GM21825 (cell line): Measurements from ENCODE around the gene ARG2.
A peak's percentile ranks its signal among the peaks of the same experiment; 100 is the strongest.

Experiments used
- ATAC-seq: cut with Tn5 transposase; IDR thresholded peaks from one replicate; pipeline ENCODE4 v1.9.1; 2021; ENCODE audit warnings: mild to moderate bottlenecking, moderate library complexity; ENCODE audit not compliant: unreplicated experiment

Gene ARG2

DNA sequence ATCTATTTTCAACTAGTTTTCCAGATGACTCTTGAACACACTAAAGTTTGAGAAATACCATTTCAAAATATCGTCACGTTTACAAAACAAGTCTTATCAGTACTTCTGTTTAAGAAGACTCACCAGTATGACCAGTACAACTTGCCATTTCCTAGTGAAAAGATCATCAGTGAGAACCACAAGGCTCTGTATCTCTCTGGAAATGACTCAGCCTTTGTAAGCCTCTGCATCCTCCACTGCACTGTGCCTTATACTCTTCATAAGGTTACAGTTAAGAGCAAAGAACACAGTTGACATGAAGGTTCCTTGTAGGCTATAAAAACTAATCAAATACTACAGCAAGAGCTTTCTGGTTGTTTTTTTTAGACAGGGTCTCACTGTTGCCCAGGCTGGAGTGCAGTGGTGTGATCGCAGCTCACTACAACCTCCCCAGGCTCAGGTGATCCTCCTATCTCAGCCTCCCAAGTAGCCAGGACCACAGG, 60.4 kb downstream of the ARG2 start:
- peak; percentile 86 for ATAC-seq

GRCh38 chr14:67680941-67681340, 61.2 kb downstream of the ARG2 start:
- no peak for ATAC-seq

DNA sequence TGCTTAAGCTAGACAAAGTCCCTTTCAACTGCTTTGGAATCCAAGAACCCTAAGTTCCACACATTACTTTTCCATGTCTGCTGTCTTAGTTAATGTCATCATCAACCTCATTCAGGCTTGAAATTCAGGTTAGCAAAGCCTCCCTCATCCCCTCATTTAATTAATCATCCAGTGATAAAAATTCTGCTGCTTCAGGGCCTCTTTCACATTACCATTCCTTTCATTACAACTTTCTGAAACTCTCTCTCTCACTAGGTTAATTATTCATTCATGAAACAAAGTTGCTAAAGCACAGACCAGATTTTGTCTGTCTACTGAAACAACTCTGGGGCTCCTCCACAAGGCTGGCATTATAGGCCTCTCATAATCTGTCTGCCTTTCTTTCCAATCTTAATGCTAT, 64.1 kb downstream of the ARG2 start:
- no peak for ATAC-seq

- ATAC-seq, result no peak
Measured at GRCh38 chr14:67690011-67690410, 70.3 kb downstream of the ARG2 start.

DNA sequence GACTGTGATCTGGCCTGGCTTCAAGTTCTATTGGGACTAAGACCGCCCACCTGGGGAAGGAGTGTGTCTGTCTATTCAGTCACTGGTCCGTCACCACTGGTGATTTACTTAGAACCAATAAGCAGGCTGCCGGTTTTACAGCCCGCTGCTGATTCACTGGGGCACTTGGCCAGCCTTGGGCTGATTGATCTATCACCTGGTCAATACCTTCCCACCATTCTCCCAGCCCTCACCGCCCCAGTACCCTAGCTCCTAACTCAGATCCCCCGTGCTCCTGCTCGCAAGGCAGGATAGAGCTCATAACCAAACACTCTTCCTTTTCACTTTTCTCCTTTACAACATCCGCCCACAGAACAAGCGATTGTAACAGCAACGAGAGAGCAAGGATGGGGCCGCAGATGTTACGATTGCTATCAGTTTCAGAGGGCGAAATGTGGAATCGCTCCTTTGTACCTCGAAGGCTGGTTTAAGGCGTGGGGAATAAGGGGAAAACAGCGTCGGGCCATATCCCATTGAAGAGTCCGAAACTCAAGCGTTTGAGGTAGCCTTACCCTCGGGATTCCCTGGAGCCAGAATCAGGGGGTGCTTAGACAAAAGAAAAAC, 75.2 kb downstream of the ARG2 start:
- peak; percentile 89 for ATAC-seq

GRCh38 chr14:67695394-67695949, 75.8 kb downstream of the ARG2 start, which contains the start of gene RDH11:
TSS of gene RDH11 (minus strand) at chr14:67695764. CDS start at chr14:67695703, 61 bp downstream.
- ATAC-seq, result peak; percentile 77

DNA sequence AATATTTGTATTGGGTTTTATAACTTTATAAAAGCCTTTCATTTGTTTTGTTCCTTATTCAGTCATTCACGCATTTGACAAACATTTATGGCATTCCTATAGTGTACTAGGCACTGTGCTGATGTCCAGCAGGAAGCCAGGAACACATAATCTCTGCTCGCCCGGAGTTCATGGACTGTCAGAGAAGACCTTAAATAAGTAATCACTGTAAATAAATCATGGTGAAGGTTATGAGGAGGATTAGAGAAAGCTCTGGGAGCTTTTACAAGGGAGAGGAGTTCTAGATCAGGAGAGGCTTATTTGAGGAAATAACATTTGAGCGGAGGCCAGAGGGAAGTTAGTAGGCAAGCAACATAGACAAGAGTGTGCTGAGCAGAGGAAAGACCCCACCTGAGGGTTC, 77.3 kb downstream of the ARG2 start:
- no peak for ATAC-seq

DNA sequence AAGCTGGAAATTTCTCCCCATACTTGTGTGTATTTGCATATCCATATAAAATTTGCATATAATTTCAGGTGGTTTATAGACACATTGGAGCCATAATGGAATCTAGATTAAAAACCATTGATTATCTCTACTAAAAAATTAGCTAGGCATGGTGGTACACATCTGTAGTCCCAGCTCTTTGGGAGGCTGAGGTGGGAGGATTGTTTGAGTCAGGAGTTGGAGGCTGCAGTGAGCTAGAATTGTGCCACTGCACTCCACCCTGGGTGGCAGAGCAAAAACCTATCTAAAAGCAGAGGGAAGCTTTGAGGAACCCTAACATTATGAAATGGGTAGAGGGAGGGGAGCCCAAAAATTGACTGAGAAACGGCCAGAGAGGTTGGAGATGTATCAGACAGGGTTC, 78.5 kb downstream of the ARG2 start:
- ATAC-seq, result no peak
